HG03469 (cell line): ENCODE results near the gene USP25.

Experiments
- ATAC-seq: cut with Tn5 transposase; IDR thresholded peaks from one replicate; pipeline ENCODE4 v1.9.1; 2021; ENCODE audit warnings: mild to moderate bottlenecking, moderate library complexity, moderate number of reproducible peaks; ENCODE audit not compliant: unreplicated experiment

USP25 gene

GRCh38 chr21:15848634-15849560 is 119.1 kb downstream of the USP25 start:
- no peak for ATAC-seq

DNA sequence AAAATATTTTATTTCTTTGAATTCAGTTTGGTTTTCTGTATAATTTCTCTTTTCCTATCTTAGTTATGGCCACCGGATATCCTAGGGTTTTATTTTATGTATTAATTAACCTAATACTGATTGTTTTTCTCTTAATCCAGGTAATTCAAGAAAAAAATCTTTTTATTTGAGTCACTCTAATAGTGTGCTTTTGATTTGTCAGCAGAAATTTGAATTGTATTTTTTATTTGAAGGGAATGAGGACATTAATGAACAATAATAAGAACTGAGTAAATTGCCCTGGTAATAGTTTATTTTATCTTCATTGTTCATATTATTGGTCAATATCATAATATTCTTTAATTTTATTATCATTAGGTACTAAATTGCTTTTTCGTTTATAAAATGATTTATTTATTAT is 120.1 kb downstream of the USP25 start:
- no peak for ATAC-seq

- ATAC-seq, result no peak
Observed at GRCh38 chr21:15850645-15851044, 120.9 kb downstream of the USP25 start.

DNA sequence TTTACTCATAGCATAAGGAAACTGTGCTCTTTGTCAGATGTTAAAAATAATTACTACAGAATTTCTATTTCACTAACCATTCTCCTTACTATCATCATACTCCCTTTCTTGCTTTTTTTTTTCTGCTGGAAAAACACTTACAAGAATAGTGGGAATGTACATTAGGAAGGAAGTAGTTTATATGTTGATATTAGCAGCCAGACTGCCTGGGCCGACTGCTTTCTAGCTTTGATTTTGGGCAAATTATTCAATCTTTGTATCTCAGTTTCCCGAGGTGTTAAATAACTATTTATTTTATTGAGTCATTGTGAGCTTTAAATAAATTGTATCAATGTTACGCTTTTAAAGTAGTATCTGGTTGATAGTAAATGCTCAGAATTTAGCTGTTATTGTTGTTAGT is 122.4 kb downstream of the USP25 start:
- no peak for ATAC-seq

DNA sequence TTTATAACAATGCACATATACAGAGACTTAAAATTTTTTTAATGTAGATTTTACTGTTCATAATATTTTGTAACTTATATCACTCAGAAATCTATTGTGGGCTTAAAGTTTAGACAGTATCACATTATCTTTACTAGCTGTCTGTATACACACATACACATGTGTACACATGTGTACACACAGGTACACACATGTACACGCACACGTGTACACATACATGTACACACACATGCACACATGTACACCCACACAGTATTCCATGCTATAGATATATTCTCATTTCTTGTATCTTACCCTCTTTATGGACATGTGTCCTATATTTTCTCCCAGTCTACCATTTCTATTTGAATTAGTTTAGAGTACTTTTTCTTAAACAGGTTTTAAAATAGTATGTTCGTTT is 123.3 kb downstream of the USP25 start:
- no peak for ATAC-seq

- ATAC-seq, result no peak
Observed at GRCh38 chr21:15856813-15857212, 127.0 kb downstream of the USP25 start.

- ATAC-seq, result no peak
Observed at GRCh38 chr21:15857740-15858139, 128.0 kb downstream of the USP25 start.

GRCh38 chr21:15860541-15860940 is 130.8 kb downstream of the USP25 start:
- ATAC-seq, result no peak

DNA sequence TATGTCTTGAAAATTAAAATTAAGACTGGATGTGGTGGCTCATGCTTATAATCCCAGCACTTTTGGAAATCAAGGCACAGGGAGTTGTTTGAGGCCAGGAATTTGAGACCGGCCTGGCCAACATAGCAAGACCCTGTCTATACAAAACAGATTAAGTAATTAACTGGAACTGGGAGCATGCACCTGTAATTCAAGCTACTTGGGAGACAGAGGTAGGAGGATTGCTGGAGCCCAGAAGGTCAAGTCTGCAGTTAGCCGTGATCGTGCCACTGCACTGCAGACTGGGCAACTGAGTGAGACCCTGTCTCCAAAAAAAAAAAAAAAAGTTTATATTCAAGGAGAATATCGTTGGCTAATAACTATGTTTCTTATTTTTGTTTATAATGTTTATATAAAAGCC is 139.2 kb downstream of the USP25 start:
- ATAC-seq, result no peak

GRCh38 chr21:15870819-15871218 is 141.0 kb downstream of the USP25 start:
- peak; percentile 68 for ATAC-seq

GRCh38 chr21:15872236-15872635 is 142.5 kb downstream of the USP25 start:
- ATAC-seq, result no peak

- ATAC-seq, result no peak
Observed at GRCh38 chr21:15874615-15875014, 144.8 kb downstream of the USP25 start.

DNA sequence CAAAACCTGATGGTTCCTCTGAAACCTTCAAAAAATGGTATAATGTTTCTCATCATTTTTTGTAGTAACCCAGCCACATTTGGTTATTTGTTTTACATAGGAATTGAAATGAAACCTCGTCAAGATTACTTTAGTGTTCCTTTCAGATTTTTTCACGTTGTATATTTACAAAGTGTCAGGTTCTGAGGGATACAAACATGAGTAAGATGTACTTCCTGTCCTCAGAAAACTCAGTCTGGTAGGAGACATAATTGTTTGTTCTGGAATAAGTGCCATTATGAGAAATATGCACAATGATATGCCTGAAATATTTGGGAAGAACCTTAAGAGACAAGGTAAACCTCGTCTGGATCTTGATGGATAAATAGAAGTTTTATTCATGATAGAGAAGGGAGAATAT is 145.5 kb downstream of the USP25 start:
- no peak for ATAC-seq

DNA sequence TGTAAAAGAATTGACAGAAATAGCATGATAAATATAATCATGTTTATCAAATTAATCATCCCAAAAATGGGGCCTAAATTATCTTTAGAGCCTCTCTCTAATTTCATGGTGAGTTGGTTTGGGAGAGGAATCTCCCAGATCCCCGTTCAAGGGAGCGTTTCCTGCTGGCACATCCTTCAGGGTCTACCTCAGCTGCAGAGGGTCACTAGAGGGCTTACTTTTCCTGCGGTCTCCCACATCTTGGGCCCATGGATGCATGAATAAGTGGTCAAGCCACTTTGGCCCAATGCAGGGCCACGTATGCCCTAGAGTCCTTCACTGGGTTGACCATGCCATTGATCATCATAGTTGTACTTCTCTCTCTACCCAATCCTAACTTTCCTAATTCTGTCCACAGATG is 164.1 kb downstream of the USP25 start:
- ATAC-seq, result no peak

- no peak for ATAC-seq
Observed at GRCh38 chr21:15894596-15894995, 164.8 kb downstream of the USP25 start.

- no peak for ATAC-seq
Observed at GRCh38 chr21:15895142-15896106, 165.6 kb downstream of the USP25 start.

GRCh38 chr21:15896501-15896900 is 166.7 kb downstream of the USP25 start:
- no peak for ATAC-seq

- no peak for ATAC-seq
Observed at GRCh38 chr21:15904389-15904788, 174.6 kb downstream of the USP25 start.

GRCh38 chr21:15908187-15908586 is 178.4 kb downstream of the USP25 start:
- ATAC-seq, result no peak

GRCh38 chr21:15928196-15928595 is 198.4 kb downstream of the USP25 start:
- ATAC-seq, result no peak

GRCh38 chr21:15928686-15929425 is 199.1 kb downstream of the USP25 start:
- no peak for ATAC-seq
